HepG2 (cell line): Measurements from ENCODE around the gene JMJD8. TPM values are rescaled to one million over a fixed set of nuclear protein-coding genes. Genes with fewer than 3 reads are reported as not detected.

Source experiments
- ARID4A ChIP-seq: sonication (generic); formaldehyde crosslinking; IDR thresholded peaks from 2 replicates; pipeline ENCODE4 v1.5.0; 2020; ENCODE audit warnings: mild to moderate bottlenecking, missing genetic modification reagents, borderline replicate concordance
- EEA1 ChIP-seq: sonication (generic); formaldehyde crosslinking; IDR thresholded peaks from 2 replicates; pipeline ENCODE4 v1.5.1; 2020; ENCODE audit warnings: mild to moderate bottlenecking, missing genetic modification reagents, borderline replicate concordance
- FOSL1 ChIP-seq: sonication (generic); formaldehyde crosslinking; IDR thresholded peaks from 2 replicates; pipeline ENCODE4 v1.9.0; 2021; ENCODE audit warnings: missing genetic modification reagents, borderline replicate concordance
- HDAC2 ChIP-seq: sonication (generic); formaldehyde crosslinking; IDR thresholded peaks from 2 replicates; pipeline ENCODE4 v1.4.0; 2020; ENCODE audit warnings: missing genetic modification reagents
- HNRNPLL ChIP-seq: fragments of 200-400 bp; formaldehyde crosslinking; IDR thresholded peaks from 2 replicates; pipeline ENCODE4 v1.6.1; 2017; ENCODE audit warnings: mild to moderate bottlenecking, low read depth, low read length; ENCODE audit not compliant: poor library complexity, severe bottlenecking
- HOXA3 ChIP-seq: sonication (generic); formaldehyde crosslinking; IDR thresholded peaks from 2 replicates; pipeline ENCODE4 v1.5.0; 2020; ENCODE audit warnings: missing genetic modification reagents
- KDM5B ChIP-seq: sonication (generic); formaldehyde crosslinking; IDR thresholded peaks from 2 replicates; pipeline ENCODE4 v1.4.0; 2020; ENCODE audit warnings: missing genetic modification reagents, mild to moderate bottlenecking, borderline replicate concordance
- PHF21A ChIP-seq: sonication (generic); formaldehyde crosslinking; IDR thresholded peaks from 2 replicates; pipeline ENCODE4 v1.5.0; 2020; ENCODE audit warnings: mild to moderate bottlenecking, missing genetic modification reagents
- SCMH1 ChIP-seq: sonication (generic); formaldehyde crosslinking; IDR thresholded peaks from 2 replicates; pipeline ENCODE4 v1.9.0; 2021; ENCODE audit warnings: missing genetic modification reagents, mild to moderate bottlenecking, borderline replicate concordance
- SRY ChIP-seq: sonication (generic); formaldehyde crosslinking; IDR thresholded peaks from 2 replicates; pipeline ENCODE4 v1.8.0; 2022; ENCODE audit warnings: mild to moderate bottlenecking, missing genetic modification reagents
- STAG1 ChIP-seq: sonication (generic); formaldehyde crosslinking; IDR thresholded peaks from 2 replicates; pipeline ENCODE4 v1.4.0; 2020; ENCODE audit warnings: missing genetic modification reagents
- TBX2 ChIP-seq: sonication (generic); formaldehyde crosslinking; IDR thresholded peaks from 2 replicates; pipeline ENCODE4 v1.5.0; 2020; ENCODE audit warnings: missing genetic modification reagents, mild to moderate bottlenecking, borderline replicate concordance
- TCF7 ChIP-seq: sonication (generic); IDR thresholded peaks from 2 replicates; pipeline ENCODE4 v1.6.1; 2016; ENCODE audit warnings: antibody characterized with exemption, low read depth
- ZBTB7B ChIP-seq: sonication (generic); formaldehyde crosslinking; IDR thresholded peaks from 2 replicates; pipeline ENCODE4 v1.4.0; 2020; ENCODE audit warnings: missing genetic modification reagents
- ZNF232 ChIP-seq: sonication (generic); formaldehyde crosslinking; IDR thresholded peaks from 2 replicates; pipeline ENCODE4 v1.4.0; 2020; ENCODE audit warnings: missing genetic modification reagents, borderline replicate concordance
- ZNF614 ChIP-seq: IDR thresholded peaks from 2 replicates; pipeline ENCODE4 v1.6.1; 2018; ENCODE audit warnings: missing biosample characterization, missing genetic modification reagents, inconsistent platforms, borderline replicate concordance
- ZNF790 ChIP-seq: sonication (generic); formaldehyde crosslinking; IDR thresholded peaks from 2 replicates; pipeline ENCODE4 v1.8.0; 2022; ENCODE audit warnings: missing genetic modification reagents, mild to moderate bottlenecking, borderline replicate concordance
- ZNF883 ChIP-seq: sonication (generic); formaldehyde crosslinking; IDR thresholded peaks from 2 replicates; pipeline ENCODE4 v1.5.1; 2020; ENCODE audit warnings: mild to moderate bottlenecking, missing genetic modification reagents; ENCODE audit errors: not compliant biosample characterization
- polyA plus RNA-seq, 8 experiments: library from polyadenylated mRNA; depleted of rRNA in 3 of 8; stranded (reverse) in 7 of 8; unstranded in 1 of 8; fragments of >200 nt; fragmentation: Illumina TruSeq in 4 of 8; extraction: Trizol in 4 of 8; gene quantifications; 2 replicates each; pipeline versions ENCODE4 v1.2.1 to v1.2.3, GENCODE V29; 2011 to 2016; ENCODE audit warnings: low read depth in 4 of 8, missing spikeins in 1 of 8, mixed read lengths in 1 of 8; ENCODE audit not compliant: insufficient read depth in 1 of 8
- total RNA-seq, 5 experiments: library from RNA; depleted of rRNA; stranded (reverse); fragments of >200 nt; fragmentation: Illumina TruSeq; extraction: Trizol; gene quantifications; 2 replicates each; pipeline ENCODE4 v1.2.3, GENCODE V29; 2016; ENCODE audit warnings: low read depth in 1 of 5
- TF ChIP-seq, protein P1 (sequence below): sonication (generic); formaldehyde crosslinking; IDR thresholded peaks from 2 replicates; pipeline ENCODE4 v1.5.1; 2020; ENCODE audit warnings: missing genetic modification reagents, mild to moderate bottlenecking, borderline replicate concordance

Gene JMJD8
- total and polyA plus RNA-seq, 2 of the 13 experiments (the other 11 are each of a cell fraction or from before 2014, with no cell fraction given): 2.6 to 11.8 TPM

DNA sequence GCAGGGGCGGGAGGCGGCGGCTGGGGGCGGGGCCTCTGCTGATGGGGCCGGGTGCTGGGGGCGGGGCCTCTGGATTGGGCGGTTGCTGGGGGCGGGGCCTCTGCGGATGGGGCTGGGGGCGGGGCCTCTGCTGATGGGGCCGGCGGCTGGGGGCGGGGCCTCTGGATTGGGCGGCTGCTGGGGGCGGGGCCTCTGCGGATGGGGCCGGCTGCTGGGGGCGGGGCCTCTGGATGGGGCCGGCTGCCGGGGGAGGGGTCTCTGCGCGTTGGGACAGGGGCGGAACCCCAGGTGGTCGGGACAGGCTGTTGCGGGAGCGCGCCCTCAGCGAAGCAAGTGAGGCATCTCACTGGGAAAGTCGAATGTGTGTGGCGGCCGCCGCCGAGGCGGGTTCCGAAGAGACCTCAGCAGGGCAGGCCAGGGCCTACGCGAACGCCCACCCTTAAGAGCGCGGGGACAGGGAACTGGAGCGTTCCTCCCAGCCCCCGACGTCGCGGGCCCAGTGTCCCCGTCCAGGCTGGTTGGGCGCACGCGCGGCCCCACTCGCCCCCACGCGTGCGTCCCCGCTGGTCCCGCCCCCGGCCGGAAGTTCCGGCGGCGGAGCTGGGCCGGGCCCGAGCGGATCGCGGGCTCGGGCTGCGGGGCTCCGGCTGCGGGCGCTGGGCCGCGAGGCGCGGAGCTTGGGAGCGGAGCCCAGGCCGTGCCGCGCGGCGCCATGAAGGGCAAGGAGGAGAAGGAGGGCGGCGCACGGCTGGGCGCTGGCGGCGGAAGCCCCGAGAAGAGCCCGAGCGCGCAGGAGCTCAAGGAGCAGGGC is 4.1 kb downstream of the JMJD8 start, which contains the start of gene STUB1 (continued):
- TF ChIP-seq TBX2 (CRISPR knock-in tag): no peak
- peak; percentile 66 for TF ChIP-seq ARID4A (CRISPR knock-in tag)
- no peak for TF ChIP-seq TCF7
- TF ChIP-seq ZBTB7B: 0 out of 2 replicates have a peak, but pooled peaks have one; percentile 24
- 0 out of 2 replicates have a peak, but pooled peaks have one; percentile 18 for TF ChIP-seq HDAC2 (CRISPR knock-in tag)
- TF ChIP-seq SRY: peak; percentile 65; the same call in 1 of the 2 replicates
- peak; percentile 50 for TF ChIP-seq ZNF790 (CRISPR knock-in tag)
- TF ChIP-seq KDM5B (CRISPR knock-in tag): 0 out of 2 replicates have a peak, but pooled peaks have one; percentile 26
- TF ChIP-seq ZNF614: no peak
- TF ChIP-seq FOSL1 (CRISPR knock-in tag): 0 out of 2 replicates have a peak, but pooled peaks have one; percentile 17
- no peak for TF ChIP-seq SCMH1 (CRISPR knock-in tag)
- TF ChIP-seq, protein P1, sequence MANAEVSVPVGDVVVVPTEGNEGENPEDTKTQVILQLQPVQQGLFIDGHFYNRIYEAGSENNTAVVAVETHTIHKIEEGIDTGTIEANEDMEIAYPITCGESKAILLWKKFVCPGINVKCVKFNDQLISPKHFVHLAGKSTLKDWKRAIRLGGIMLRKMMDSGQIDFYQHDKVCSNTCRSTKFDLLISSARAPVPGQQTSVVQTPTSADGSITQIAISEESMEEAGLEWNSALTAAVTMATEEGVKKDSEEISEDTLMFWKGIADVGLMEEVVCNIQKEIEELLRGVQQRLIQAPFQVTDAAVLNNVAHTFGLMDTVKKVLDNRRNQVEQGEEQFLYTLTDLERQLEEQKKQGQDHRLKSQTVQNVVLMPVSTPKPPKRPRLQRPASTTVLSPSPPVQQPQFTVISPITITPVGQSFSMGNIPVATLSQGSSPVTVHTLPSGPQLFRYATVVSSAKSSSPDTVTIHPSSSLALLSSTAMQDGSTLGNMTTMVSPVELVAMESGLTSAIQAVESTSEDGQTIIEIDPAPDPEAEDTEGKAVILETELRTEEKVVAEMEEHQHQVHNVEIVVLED (CRISPR knock-in tag): 0 out of 2 replicates have a peak, but pooled peaks have one; percentile 43
- TF ChIP-seq HNRNPLL: peak; percentile 55
- peak; percentile 2 for TF ChIP-seq ZNF883 (CRISPR knock-in tag)
- peak; percentile 55; the same call in 1 of the 2 replicates for TF ChIP-seq EEA1 (CRISPR knock-in tag)
- peak; percentile 39; the same call in 1 of the 2 replicates for TF ChIP-seq HOXA3 (CRISPR knock-in tag)
- TF ChIP-seq STAG1 (CRISPR knock-in tag): peak; percentile 7; the same call in 1 of the 2 replicates
- 0 out of 2 replicates have a peak, but pooled peaks have one; percentile 43 for TF ChIP-seq ZNF232 (CRISPR knock-in tag)
- 0 out of 2 replicates have a peak, but pooled peaks have one; percentile 27 for TF ChIP-seq PHF21A
